Right atrium auricular region (tissue), 2 donors: Measurements from ENCODE around the gene PCF11. TPM values are rescaled to one million over a fixed set of nuclear protein-coding genes. Genes with fewer than 3 reads are reported as not detected.

Source experiments
- DNase-seq: peaks from one replicate; pipeline ENCODE4 v3.0.0-alpha.2; 2019; ENCODE audit warnings: low spot score
- H3K27ac ChIP-seq, 2 donors: fragments of 200-600 bp; sonication (generic); 1 replicate in 1 of 2; 2 replicates in 1 of 2; pipeline ENCODE4 v1.5.1; 2016 to 2019
- H3K27me3 ChIP-seq, 2 donors: fragments of 200-600 bp; sonication (generic); one replicate each; pipeline versions ENCODE4 v1.5.1 to v1.6.0; 2017 to 2019
- H3K36me3 ChIP-seq: fragments of 200-600 bp; sonication (generic); one replicate; pipeline ENCODE4 v1.5.1; 2016
- H3K4me1 ChIP-seq, 2 donors: fragments of 200-600 bp; sonication (generic); one replicate each; pipeline versions ENCODE4 v1.5.1 to v1.6.0; 2017 to 2019
- H3K4me3 ChIP-seq, 2 donors: fragments of 200-600 bp; sonication (generic); 1 replicate in 1 of 2; 2 replicates in 1 of 2; pipeline ENCODE4 v1.5.1; 2017 to 2019; ENCODE audit warnings: mild to moderate bottlenecking in 1 of 2, moderate library complexity in 1 of 2
- H3K9me3 ChIP-seq, 2 donors: fragments of 200-600 bp; sonication (generic); one replicate each; pipeline ENCODE4 v1.5.1; 2019
- CTCF ChIP-seq, 2 donors: fragments of 200-600 bp; sonication (generic); IDR thresholded peaks; one replicate each; pipeline ENCODE4 v1.5.1; 2019; ENCODE audit warnings: antibody characterized with exemption in 2 of 2
- total RNA-seq, 2 donors: library from RNA; depleted of rRNA; stranded (reverse); fragments of >200 nt; gene quantifications; one replicate each; pipeline ENCODE4 v1.1.0, GENCODE V29; 2016

PCF11 gene
- total RNA-seq, 2 donors from 2014 or later, result 26.9 to 30.5 TPM

DNA sequence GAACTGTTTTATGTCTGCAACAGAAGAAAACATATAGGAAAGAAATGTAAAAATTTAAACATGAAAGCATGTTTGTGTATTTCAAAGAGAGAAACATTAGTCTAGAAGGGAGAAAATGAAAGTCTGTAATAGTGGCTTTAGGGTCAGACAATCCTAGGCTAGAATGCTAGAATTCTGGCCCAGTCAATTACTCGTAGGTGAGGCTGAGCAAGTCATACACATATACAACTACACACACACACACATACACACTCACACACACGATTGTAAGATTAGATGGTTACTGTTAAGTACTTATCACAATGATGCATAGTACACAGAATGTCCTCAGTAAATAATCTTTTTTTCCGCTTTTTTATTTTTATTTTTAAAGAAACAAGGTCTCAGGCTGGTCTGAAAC lies 37.7 kb upstream of the PCF11 start:
- H3K36me3 ChIP-seq, result no peaks in the 10 kb centered on the region
- DNase-seq, result no peak
- no peaks in the 10 kb centered on the region for H3K4me1 ChIP-seq
- no peaks in the 10 kb centered on the region for H3K27me3 ChIP-seq
- no peak overlapping the region for H3K4me3 ChIP-seq
- no peaks in the 10 kb centered on the region for H3K9me3 ChIP-seq
- no peak overlapping the region for H3K27ac ChIP-seq
- TF ChIP-seq CTCF (IDR thresholded peaks at IDR 0.05), result no peak

DNA sequence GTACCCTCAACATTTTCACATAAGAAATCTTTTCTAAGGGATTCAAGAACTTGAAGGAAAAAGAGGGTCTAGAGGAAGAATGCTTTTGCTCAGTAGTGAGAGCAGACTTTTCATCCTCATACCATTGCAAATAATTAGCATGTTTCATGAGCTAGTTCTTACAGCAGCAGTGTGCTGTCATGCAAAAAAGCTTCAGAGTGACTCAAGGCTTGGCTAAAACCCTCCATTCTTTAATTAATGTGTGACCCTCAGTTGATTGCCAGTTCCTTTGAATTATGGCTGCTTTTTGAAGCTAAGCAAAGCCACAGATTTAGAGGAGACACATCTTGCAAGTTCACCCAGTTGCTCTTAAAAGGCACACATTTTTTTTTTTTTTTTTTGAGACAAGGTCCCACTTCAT lies 36.6 kb upstream of the PCF11 start:
- H3K27ac ChIP-seq, result no peak overlapping the region
- H3K9me3 ChIP-seq, result no peaks in the 10 kb centered on the region
- no peaks in the 10 kb centered on the region for H3K27me3 ChIP-seq
- no peak overlapping the region for H3K4me3 ChIP-seq
- DNase-seq, result no peak
- no peak for TF ChIP-seq CTCF (IDR thresholded peaks at IDR 0.05)
- H3K4me1 ChIP-seq, result no peaks in the 10 kb centered on the region
- H3K36me3 ChIP-seq, result no peaks in the 10 kb centered on the region

DNA sequence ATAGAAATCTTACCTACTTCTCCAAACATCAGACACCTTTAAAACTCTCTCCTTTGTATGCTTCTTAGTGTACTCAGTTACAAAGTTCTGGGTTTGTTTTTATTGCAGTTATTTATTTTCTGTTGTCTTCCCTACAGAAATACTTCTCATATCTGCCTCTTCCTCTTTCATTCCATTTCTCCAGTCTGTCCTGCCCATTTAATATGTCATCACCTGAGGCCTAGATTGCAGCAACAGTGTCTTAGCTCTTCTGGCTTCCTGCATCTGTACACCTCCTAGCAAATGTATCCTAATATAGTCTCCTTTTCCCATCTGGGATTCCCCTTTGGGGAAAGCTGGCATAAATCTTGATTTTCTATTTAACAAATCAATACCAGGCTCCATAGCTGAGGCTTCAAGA lies 34.9 kb upstream of the PCF11 start:
- no peak for DNase-seq
- Histone ChIP-seq H3K27ac (no peak overlapping the region), H3K36me3 (no peaks in the 10 kb centered on the region), H3K9me3 (no peaks in the 10 kb centered on the region), H3K4me3 (no peak overlapping the region), H3K4me1 (no peaks in the 10 kb centered on the region), H3K27me3 (no peaks in the 10 kb centered on the region)
- TF ChIP-seq CTCF (IDR thresholded peaks at IDR 0.05), result no peak

DNA sequence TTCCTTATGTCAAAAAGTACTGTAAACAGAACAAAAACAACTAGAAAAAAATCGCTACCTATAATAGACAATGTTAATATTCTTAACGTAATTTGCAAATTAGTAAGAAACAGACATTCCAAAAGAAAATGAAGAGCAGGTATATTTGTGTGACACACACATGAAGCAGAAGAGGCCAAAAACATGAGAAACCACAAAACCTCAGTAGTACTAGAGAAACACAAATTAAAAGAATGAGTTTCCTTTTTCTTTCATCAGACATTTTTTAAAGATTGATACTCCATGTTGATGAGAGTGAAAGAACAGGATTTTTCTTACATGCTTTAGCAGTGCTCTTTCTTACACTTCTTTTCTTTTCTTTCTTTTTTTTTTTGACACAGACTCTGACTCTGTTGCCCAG lies 34.2 kb upstream of the PCF11 start:
- H3K4me1 ChIP-seq, result no peaks in the 10 kb centered on the region
- no peaks in the 10 kb centered on the region for H3K9me3 ChIP-seq
- no peak for TF ChIP-seq CTCF (IDR thresholded peaks at IDR 0.05)
- no peak overlapping the region for H3K4me3 ChIP-seq
- no peaks in the 10 kb centered on the region for H3K36me3 ChIP-seq
- no peak for DNase-seq
- H3K27ac ChIP-seq, result no peak overlapping the region
- no peaks in the 10 kb centered on the region for H3K27me3 ChIP-seq

DNA sequence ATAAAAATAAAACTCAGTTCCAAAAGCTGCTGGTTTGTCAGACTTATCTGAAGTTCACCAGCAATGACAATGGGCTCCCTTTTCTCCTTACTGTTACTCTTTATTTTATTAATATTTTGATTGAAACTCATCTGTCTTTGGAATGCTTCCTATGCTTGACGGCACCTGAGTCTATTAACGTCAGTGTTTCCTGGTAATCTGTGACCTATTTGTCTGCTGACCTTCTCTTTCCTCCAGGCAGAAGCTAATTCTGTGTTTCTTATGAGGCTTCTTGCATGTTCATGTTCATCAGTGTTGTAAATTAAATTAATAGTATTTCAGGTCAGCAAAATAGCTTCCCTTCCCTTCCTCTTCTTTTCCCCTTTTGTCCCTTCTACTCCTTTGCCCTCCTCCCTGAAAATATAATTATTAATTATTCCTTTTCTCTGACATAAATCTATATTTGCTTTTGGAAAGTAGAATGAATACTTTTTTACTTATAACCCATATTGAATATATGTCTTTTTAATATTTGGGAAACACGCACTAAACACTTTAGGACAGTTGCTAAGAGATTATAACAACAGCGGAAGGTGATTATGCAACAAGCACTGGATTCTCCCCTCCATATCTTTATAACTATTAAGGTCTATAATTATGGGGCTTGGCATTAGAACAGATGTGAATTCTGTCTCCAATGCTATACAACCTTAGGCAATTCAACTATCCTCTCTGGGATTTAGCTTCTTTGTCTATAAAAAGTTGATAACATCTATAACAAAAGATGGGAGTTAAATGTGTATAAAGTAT lies 32.1 kb upstream of the PCF11 start:
- Histone ChIP-seq H3K27me3 (no peaks in the 10 kb centered on the region), H3K4me3 (no peak overlapping the region), H3K36me3 (no peaks in the 10 kb centered on the region), H3K27ac (no peak overlapping the region), H3K9me3 (no peaks in the 10 kb centered on the region), H3K4me1 (no peaks in the 10 kb centered on the region)
- no peak for TF ChIP-seq CTCF (IDR thresholded peaks at IDR 0.05)
- DNase-seq, result no peak

GRCh38 chr11:83125577-83125976 lies 31.4 kb upstream of the PCF11 start:
- Histone ChIP-seq H3K4me3 (no peak overlapping the region), H3K36me3 (no peaks in the 10 kb centered on the region), H3K27me3 (no peaks in the 10 kb centered on the region), H3K4me1 (no peaks in the 10 kb centered on the region), H3K9me3 (no peaks in the 10 kb centered on the region), H3K27ac (no peak overlapping the region)
- no peak for DNase-seq
- TF ChIP-seq CTCF (IDR thresholded peaks at IDR 0.05), result no peak
